ENCODE data around the gene OSGIN1. TPM values are rescaled to one million over a fixed set of nuclear protein-coding genes. Genes with fewer than 3 reads are reported as not detected.

The OSGIN1 gene
- total RNA-seq, 2 donors from 2014 or later: 4.0 to 5.2 TPM

DNA sequence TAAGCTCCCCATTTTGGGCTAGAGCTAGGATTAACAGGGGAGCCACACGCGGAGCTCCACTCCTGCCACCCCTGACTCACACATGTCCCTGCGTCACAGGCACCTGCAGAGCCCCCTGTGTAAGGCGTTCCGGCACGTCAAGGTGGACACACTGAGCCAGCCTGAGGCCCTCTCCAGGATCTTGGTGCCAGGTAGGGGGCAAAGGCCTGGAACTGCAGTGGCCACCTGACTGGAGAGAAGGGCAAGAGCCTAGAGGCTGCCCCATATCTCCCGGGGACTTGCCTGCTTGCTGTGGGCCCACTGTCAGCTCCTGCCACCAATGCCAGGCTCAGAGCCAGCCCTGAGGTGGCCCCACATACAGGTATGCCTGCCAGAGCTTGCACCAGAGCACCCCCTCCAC is 48.7 kb downstream of the OSGIN1 start:
- Histone ChIP-seq H3K4me3 (no peak overlapping the region), H3K4me1 (no peaks in the 10 kb centered on the region), H3K27ac (no peak overlapping the region), H3K36me3 (replicated peaks in 1 of 2; ENCODE audit: insufficient read depth in 1 of 2, low read depth in 2 of 2) (no peaks in the 10 kb centered on the region), H3K9me3 (no peaks in the 10 kb centered on the region), H3K27me3 (no peaks in the 10 kb centered on the region)
- WGBS, 2 donors: 90 to 93% methylated on average over 2 to 7 of the region's 7 CpGs
- intact Hi-C loops (cut with DNase I): no loop called here
- no peak for DNase-seq
- ATAC-seq: no peak
- no peak for TF ChIP-seq POLR2A (IDR thresholded peaks at IDR 0.05)
- TF ChIP-seq, protein P1, sequence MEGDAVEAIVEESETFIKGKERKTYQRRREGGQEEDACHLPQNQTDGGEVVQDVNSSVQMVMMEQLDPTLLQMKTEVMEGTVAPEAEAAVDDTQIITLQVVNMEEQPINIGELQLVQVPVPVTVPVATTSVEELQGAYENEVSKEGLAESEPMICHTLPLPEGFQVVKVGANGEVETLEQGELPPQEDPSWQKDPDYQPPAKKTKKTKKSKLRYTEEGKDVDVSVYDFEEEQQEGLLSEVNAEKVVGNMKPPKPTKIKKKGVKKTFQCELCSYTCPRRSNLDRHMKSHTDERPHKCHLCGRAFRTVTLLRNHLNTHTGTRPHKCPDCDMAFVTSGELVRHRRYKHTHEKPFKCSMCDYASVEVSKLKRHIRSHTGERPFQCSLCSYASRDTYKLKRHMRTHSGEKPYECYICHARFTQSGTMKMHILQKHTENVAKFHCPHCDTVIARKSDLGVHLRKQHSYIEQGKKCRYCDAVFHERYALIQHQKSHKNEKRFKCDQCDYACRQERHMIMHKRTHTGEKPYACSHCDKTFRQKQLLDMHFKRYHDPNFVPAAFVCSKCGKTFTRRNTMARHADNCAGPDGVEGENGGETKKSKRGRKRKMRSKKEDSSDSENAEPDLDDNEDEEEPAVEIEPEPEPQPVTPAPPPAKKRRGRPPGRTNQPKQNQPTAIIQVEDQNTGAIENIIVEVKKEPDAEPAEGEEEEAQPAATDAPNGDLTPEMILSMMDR (IDR thresholded peaks at IDR 0.05): no peak

DNA sequence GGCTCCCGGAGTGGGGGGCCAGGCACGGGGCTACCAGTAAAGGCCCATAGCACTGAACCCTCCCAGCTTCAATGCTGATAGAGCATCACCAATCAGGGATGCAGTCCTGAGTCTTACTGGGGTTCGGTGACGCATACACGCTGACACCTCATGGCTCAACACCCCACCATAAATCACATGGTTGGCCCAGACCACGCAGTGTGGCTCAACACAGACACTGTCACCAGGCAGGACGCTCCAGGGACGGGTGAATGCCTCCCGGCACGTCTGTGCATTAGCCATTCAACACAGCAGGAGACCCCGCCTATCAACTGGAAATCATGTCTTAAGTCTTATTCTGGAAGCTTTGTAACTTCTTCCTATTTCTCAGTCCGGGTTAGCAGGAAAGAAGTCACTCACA is 50.0 kb downstream of the OSGIN1 start:
- 70 to 80% methylated on average over 9 to 12 of the region's 12 CpGs for WGBS, 2 donors

DNA sequence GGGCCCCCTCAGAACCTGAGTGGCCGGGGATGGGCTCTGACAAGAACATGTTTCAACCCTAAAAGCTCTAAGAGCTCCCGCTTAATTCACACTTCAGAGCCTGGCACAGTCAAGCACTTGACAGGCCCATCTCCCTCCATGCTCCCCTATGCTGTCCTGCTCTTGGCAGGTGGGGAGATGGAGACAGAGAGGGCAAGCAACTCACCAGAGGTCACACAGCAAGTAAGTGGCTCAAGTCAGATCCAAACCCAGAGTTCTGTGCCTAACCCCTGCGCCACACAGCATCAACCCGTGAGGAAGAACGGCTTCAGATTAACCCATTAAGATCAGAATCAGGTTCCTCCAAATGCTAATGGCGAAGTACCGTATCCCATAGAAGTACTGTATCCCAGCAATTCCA is 51.4 kb downstream of the OSGIN1 start:
- ATAC-seq (no peak), DNase-seq (no peak)
- H3K4me1 ChIP-seq: no peaks in the 10 kb centered on the region
- TF ChIP-seq, protein P1 (IDR thresholded peaks at IDR 0.05): no peak
- no peak for TF ChIP-seq POLR2A (IDR thresholded peaks at IDR 0.05)
- no peak overlapping the region for H3K27ac ChIP-seq
- no peaks in the 10 kb centered on the region for H3K9me3 ChIP-seq
- intact Hi-C loops (cut with DNase I): no loop called here
- 71% methylated on average over 4 to 7 of the region's 7 CpGs for WGBS, 2 donors
- H3K36me3 ChIP-seq (replicated peaks in 1 of 2; ENCODE audit: insufficient read depth in 1 of 2, low read depth in 2 of 2): no peaks in the 10 kb centered on the region
- H3K4me3 ChIP-seq: no peak overlapping the region
- no peaks in the 10 kb centered on the region for H3K27me3 ChIP-seq

More for the DNA sequence above, 50.0 kb downstream of the OSGIN1 start:
- H3K4me1 ChIP-seq: no peaks in the 10 kb centered on the region
- no peaks in the 10 kb centered on the region for H3K9me3 ChIP-seq
- TF ChIP-seq POLR2A (IDR thresholded peaks at IDR 0.05): no peak
- TF ChIP-seq, protein P1 (IDR thresholded peaks at IDR 0.05): no peak
- ATAC-seq: no peak
- intact Hi-C loops (cut with DNase I): no loop called here
- no peak overlapping the region for H3K4me3 ChIP-seq
- no peaks in the 10 kb centered on the region for H3K36me3 ChIP-seq (replicated peaks in 1 of 2; ENCODE audit: insufficient read depth in 1 of 2, low read depth in 2 of 2)
- H3K27me3 ChIP-seq: no peaks in the 10 kb centered on the region
- H3K27ac ChIP-seq: no peak overlapping the region
- DNase-seq: no peak

DNA sequence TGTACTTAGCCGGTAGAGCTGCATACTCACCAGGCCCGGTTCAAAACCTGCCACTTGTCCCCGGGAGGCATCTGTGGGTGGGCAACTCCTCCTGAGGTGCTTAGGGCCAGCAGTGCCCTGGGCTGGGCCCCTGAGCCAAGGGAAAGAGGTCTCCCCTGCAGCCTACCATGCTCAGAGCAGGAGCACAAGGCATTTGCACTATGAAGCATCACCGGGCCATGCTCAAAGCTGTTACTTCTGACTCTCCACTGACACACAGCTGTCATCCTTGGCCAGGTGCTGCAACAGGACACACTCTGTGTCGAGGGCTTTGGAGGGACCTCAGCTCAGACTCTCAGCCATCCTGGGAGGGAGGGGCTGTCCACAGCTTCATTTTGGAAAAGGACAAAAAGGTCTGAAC is 52.4 kb downstream of the OSGIN1 start:
- DNase-seq: no peak
- H3K36me3 ChIP-seq (replicated peaks in 1 of 2; ENCODE audit: insufficient read depth in 1 of 2, low read depth in 2 of 2): no peaks in the 10 kb centered on the region
- TF ChIP-seq, protein P1 (IDR thresholded peaks at IDR 0.05): no peak
- TF ChIP-seq POLR2A (IDR thresholded peaks at IDR 0.05): no peak
- H3K27me3 ChIP-seq: no peaks in the 10 kb centered on the region
- H3K4me1 ChIP-seq: no peaks in the 10 kb centered on the region
- no peaks in the 10 kb centered on the region for H3K9me3 ChIP-seq
- WGBS, 2 donors: 65 to 73% methylated on average over 4 to 5 of the region's 5 CpGs
- H3K4me3 ChIP-seq: no peak overlapping the region
- no peak overlapping the region for H3K27ac ChIP-seq
- no peak for ATAC-seq
- intact Hi-C loops (cut with DNase I): no loop called here

DNA sequence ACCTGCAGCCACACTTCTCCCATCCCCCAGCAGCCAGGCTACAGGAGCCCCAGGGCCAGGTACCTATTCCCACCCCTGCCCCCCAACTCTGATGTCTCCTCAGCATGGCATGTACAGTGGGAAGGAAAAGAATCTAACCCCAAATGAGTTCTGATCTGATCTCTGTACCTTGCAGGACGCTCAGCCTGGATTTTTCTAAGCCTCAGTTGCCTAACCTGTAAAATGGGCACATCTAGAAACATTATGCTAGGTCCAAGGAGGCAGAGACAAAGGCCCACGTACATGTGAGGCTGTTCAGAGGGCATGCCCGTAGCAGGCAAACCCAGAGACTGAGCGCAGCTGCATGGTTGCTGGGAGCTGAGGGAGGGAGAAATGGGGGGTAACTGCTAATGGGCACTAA is 54.5 kb downstream of the OSGIN1 start:
- Histone ChIP-seq H3K27ac (no peak overlapping the region), H3K4me1 (no peaks in the 10 kb centered on the region), H3K4me3 (no peak overlapping the region), H3K27me3 (no peaks in the 10 kb centered on the region), H3K9me3 (no peaks in the 10 kb centered on the region), H3K36me3 (replicated peaks in 1 of 2; ENCODE audit: insufficient read depth in 1 of 2, low read depth in 2 of 2) (no peaks in the 10 kb centered on the region)
- 75 to 79% methylated on average over 4 of the region's 4 CpGs for WGBS, 2 donors
- TF ChIP-seq, protein P1 (IDR thresholded peaks at IDR 0.05): no peak
- TF ChIP-seq POLR2A (IDR thresholded peaks at IDR 0.05): no peak
- DNase-seq (no peak), ATAC-seq (no peak)
- intact Hi-C loops (cut with DNase I): no loop called here

All from body of pancreas (tissue), 4 donors.